SK-N-SH treated with all-trans-retinoic acid at 6 μM for 48 hours (cell line): ENCODE measurements around the gene SEL1L3.

Experiments
- ATAC-seq: fragments of 200-7000 bp; cut with Tn5 transposase; 3 replicates; pipeline ENCODE4 v1.9.1; 2020; ENCODE audit warnings: mild to moderate bottlenecking, moderate library complexity
- ARNTL ChIP-seq: fragments of 450-650 bp; formaldehyde crosslinking; IDR thresholded peaks from 2 replicates; pipeline ENCODE4 v1.5.0; 2020; ENCODE audit warnings: low read depth, mild to moderate bottlenecking, moderate library complexity, borderline replicate concordance
- CREB5 ChIP-seq: fragments of 250-450 bp; sonication (Bioruptor Pico); IDR thresholded peaks from 2 replicates; pipeline ENCODE4 v1.5.1; 2020; ENCODE audit warnings: low read depth, mild to moderate bottlenecking, moderate library complexity
- CSDC2 ChIP-seq: fragments of 250-450 bp; sonication (Bioruptor Pico); IDR thresholded peaks from 2 replicates; pipeline ENCODE4 v1.5.0; 2020; ENCODE audit warnings: mild to moderate bottlenecking, moderate library complexity
- CSRNP3 ChIP-seq: fragments of 250-450 bp; sonication (Bioruptor Pico); IDR thresholded peaks from 2 replicates; pipeline ENCODE4 v1.5.1; 2021; ENCODE audit warnings: mild to moderate bottlenecking, moderate library complexity
- ESRRG ChIP-seq: fragments of 250-450 bp; sonication (Bioruptor Pico); IDR thresholded peaks from 2 replicates; pipeline ENCODE4 v1.6.1; 2021; ENCODE audit warnings: mild to moderate bottlenecking
- PPARA ChIP-seq: fragments of 250-450 bp; sonication (Bioruptor Pico); IDR thresholded peaks from 2 replicates; pipeline ENCODE4 v1.5.0; 2020; ENCODE audit warnings: mild to moderate bottlenecking, borderline replicate concordance
- SNAI2 ChIP-seq: fragments of 250-450 bp; sonication (Bioruptor Pico); IDR thresholded peaks from 2 replicates; pipeline ENCODE4 v1.5.0; 2020; ENCODE audit warnings: mild to moderate bottlenecking, moderate library complexity
- TOX ChIP-seq: fragments of 250-450 bp; sonication (Bioruptor Pico); IDR thresholded peaks from 2 replicates; pipeline ENCODE4 v1.8.0; 2021; ENCODE audit warnings: mild to moderate bottlenecking, moderate library complexity, borderline replicate concordance
- TSHZ2 ChIP-seq: fragments of 250-450 bp; sonication (Bioruptor Pico); IDR thresholded peaks from 2 replicates; pipeline ENCODE4 v1.5.0; 2020; ENCODE audit warnings: mild to moderate bottlenecking, moderate library complexity
- ZC3H10 ChIP-seq: fragments of 250-450 bp; sonication (Bioruptor Pico); IDR thresholded peaks from 2 replicates; pipeline ENCODE4 v1.5.1; 2021; ENCODE audit warnings: mild to moderate bottlenecking, moderate library complexity
- ZFP30 ChIP-seq: fragments of 450-650 bp; formaldehyde crosslinking; IDR thresholded peaks from 2 replicates; pipeline ENCODE4 v1.5.0; 2022; ENCODE audit warnings: mild to moderate bottlenecking, moderate library complexity
- ZNF70 ChIP-seq: fragments of 450-650 bp; formaldehyde crosslinking; IDR thresholded peaks from 2 replicates; pipeline ENCODE4 v1.5.0; 2020; ENCODE audit warnings: mild to moderate bottlenecking, moderate library complexity
- ZNF8 ChIP-seq: fragments of 450-650 bp; formaldehyde crosslinking; IDR thresholded peaks from 2 replicates; pipeline ENCODE4 v1.5.0; 2020; ENCODE audit warnings: mild to moderate bottlenecking, moderate library complexity
- TF ChIP-seq, protein P1 (sequence below): fragments of 250-450 bp; sonication (Bioruptor Pico); IDR thresholded peaks from 2 replicates; pipeline ENCODE4 v1.8.0; 2020; ENCODE audit warnings: mild to moderate bottlenecking, moderate library complexity, borderline replicate concordance

The SEL1L3 gene

DNA sequence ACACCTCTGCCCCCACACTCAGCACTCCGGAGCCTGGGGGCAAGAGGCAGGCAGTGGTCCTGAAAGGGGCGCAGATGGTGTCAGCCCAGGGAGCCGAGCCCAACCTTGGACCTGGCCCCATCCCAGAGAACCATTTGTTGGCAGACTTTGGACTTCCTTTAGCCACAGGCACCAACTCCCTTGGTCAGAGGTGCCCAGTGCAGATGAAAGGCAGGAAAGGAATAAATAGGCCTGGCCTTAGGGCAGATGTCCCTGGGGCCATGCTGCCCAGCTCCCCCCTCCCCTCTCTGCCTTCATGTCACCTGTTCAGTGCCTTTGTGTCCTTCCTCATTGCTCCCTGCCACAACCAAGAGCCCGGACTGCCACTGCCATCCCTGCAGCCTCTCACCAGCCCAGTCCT is 52.8 kb downstream of the SEL1L3 start (continued):
- TF ChIP-seq, protein P1, sequence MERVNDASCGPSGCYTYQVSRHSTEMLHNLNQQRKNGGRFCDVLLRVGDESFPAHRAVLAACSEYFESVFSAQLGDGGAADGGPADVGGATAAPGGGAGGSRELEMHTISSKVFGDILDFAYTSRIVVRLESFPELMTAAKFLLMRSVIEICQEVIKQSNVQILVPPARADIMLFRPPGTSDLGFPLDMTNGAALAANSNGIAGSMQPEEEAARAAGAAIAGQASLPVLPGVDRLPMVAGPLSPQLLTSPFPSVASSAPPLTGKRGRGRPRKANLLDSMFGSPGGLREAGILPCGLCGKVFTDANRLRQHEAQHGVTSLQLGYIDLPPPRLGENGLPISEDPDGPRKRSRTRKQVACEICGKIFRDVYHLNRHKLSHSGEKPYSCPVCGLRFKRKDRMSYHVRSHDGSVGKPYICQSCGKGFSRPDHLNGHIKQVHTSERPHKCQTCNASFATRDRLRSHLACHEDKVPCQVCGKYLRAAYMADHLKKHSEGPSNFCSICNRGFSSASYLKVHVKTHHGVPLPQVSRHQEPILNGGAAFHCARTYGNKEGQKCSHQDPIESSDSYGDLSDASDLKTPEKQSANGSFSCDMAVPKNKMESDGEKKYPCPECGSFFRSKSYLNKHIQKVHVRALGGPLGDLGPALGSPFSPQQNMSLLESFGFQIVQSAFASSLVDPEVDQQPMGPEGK (CRISPR knock-in tag), result no peak

DNA sequence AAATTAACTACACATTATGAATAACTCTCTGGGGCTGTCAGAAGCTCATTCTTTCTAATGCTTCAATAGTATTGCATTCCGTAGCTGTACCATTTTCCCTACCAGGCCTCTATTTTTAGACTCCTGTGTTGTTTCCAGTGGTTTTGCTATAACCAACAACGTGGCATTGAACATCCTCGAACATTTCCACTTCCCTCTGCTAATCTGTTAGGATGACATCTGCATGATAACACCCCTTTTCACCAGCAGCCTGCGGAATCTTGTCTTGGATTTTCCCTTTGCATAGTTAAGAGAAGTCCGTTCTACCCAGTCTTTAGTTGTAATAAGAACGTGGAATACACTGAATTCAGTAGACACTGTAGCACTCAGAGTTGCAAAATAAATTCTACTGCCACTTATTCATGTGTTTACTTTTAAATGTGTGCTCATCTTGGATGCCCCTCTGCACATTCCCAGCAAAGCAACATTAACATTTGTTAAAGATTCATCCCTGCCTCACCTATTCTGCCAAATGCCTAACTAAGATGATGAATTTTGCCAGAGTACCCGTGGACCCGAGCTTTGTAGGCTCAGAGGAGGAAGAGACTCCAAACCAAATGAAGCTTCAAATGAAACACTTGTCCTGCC is 55.6 kb downstream of the SEL1L3 start:
- no peak for ATAC-seq
- TF ChIP-seq SNAI2 (CRISPR knock-in tag) (no peak), ZNF8 (CRISPR knock-in tag) (no peak), PPARA (no peak), ZNF70 (CRISPR knock-in tag) (no peak), ZC3H10 (CRISPR knock-in tag) (no peak), CREB5 (CRISPR knock-in tag) (no peak), CSRNP3 (no peak), TOX (CRISPR knock-in tag) (no peak), TSHZ2 (CRISPR knock-in tag) (no peak), ESRRG (CRISPR knock-in tag) (no peak)
- TF ChIP-seq, protein P1 (CRISPR knock-in tag), result no peak

GRCh38 chr4:25805255-25805860 is 57.4 kb downstream of the SEL1L3 start:
- TF ChIP-seq ESRRG (CRISPR knock-in tag) (no peak), SNAI2 (CRISPR knock-in tag) (no peak), ZFP30 (no peak), TSHZ2 (CRISPR knock-in tag) (no peak), ARNTL (CRISPR knock-in tag) (no peak), ZNF70 (CRISPR knock-in tag) (no peak), ZNF8 (CRISPR knock-in tag) (no peak), CSDC2 (no peak)
- TF ChIP-seq, protein P1 (CRISPR knock-in tag), result no peak
- no peak for ATAC-seq
